SK-N-SH (cell line): ENCODE results near the gene DENND2A. TPM values are rescaled to one million over a fixed set of nuclear protein-coding genes. Genes with fewer than 3 reads are reported as not detected.

Experiments used
- CTCF ChIA-PET: fragments of 300-600, 350-600 bp; formaldehyde crosslinking; extraction: SDS; loops from one replicate; lab custom pipeline; 2021; lab: Yijun Ruan, JAX
- POLR2A ChIA-PET: fragments of 350-600 bp; sonication (Branson Sonifier 250); formaldehyde crosslinking; extraction: SDS; loops from one replicate; lab custom pipeline; 2020; ENCODE audit warnings: antibody characterized with exemption, inconsistent platforms; lab: Yijun Ruan, JAX
- DNase-seq: peaks from one replicate; pipeline ENCODE4 v3.0.0; 2012
- H2AFZ ChIP-seq: fragments of 200-600 bp; sonication (generic); 2 replicates; pipeline ENCODE4 v1.8.1; 2016; ENCODE audit warnings: antibody characterized with exemption, mild to moderate bottlenecking, low read depth
- H3F3A ChIP-seq: fragments of 200-600 bp; sonication (generic); replicated peaks from 2 replicates; pipeline ENCODE3; 2016; ENCODE audit warnings: antibody characterized with exemption, mild to moderate bottlenecking; ENCODE audit not compliant: insufficient read depth
- H3K27ac ChIP-seq, 2 experiments: fragments of 200-500 bp in 1 of 2; fragments of 200-600 bp in 1 of 2; sonication (Bioruptor generic) in 1 of 2; sonication (generic), shearing (Covaris generic) in 1 of 2; 2 replicates each; pipeline versions ENCODE4 v1.5.1 to v1.6.1; 2014 to 2016; ENCODE audit warnings: low read depth in 2 of 2, inconsistent platforms in 1 of 2, low read length in 1 of 2, mild to moderate bottlenecking in 1 of 2, mixed read lengths in 1 of 2
- H3K27me3 ChIP-seq: fragments of 200-600 bp; sonication (generic), shearing (Covaris generic); 2 replicates; pipeline ENCODE4 v1.6.1; 2016; ENCODE audit warnings: mixed run types; ENCODE audit not compliant: insufficient read depth
- H3K36me3 ChIP-seq, 2 experiments: fragments of 200-500 bp in 1 of 2; fragments of 200-600 bp in 1 of 2; sonication (Bioruptor generic) in 1 of 2; sonication (generic) in 1 of 2; replicated peaks in 1 of 2; 2 replicates each; pipeline versions ENCODE3 to v1.5.1; 2014 to 2016; ENCODE audit warnings: low read length in 1 of 2, mild to moderate bottlenecking in 1 of 2; ENCODE audit not compliant: insufficient read depth in 2 of 2, control insufficient read depth in 1 of 2
- H3K4me1 ChIP-seq, 2 experiments: fragments of 200-500 bp in 1 of 2; fragments of 200-600 bp in 1 of 2; sonication (Bioruptor generic) in 1 of 2; sonication (generic), shearing (Covaris generic) in 1 of 2; 2 replicates each; pipeline versions ENCODE4 v1.5.1 to v1.6.1; 2014 to 2016; ENCODE audit warnings: low read depth in 1 of 2, low read length in 1 of 2, mixed run types in 1 of 2; ENCODE audit not compliant: insufficient read depth in 2 of 2, control insufficient read depth in 1 of 2
- H3K4me2 ChIP-seq: fragments of 200-600 bp; sonication (generic), shearing (Covaris generic); 2 replicates; pipeline ENCODE4 v1.6.1; 2017; ENCODE audit warnings: mixed run types
- H3K4me3 ChIP-seq, 2 experiments: fragments of 200-500 bp in 1 of 2; fragments of 200-600 bp in 1 of 2; sonication (Bioruptor generic) in 1 of 2; sonication (generic), shearing (Covaris generic) in 1 of 2; 2 replicates each; pipeline versions ENCODE4 v1.5.1 to v1.8.1; 2014 to 2016; ENCODE audit warnings: low read depth in 2 of 2, inconsistent platforms in 1 of 2, low read length in 1 of 2, mild to moderate bottlenecking in 1 of 2, mixed read lengths in 1 of 2, moderate library complexity in 1 of 2
- H3K79me2 ChIP-seq: fragments of 200-600 bp; sonication (generic); 2 replicates; pipeline ENCODE4 v1.8.1; 2017; ENCODE audit warnings: mild to moderate bottlenecking; ENCODE audit not compliant: insufficient read depth
- H3K9ac ChIP-seq: fragments of 200-600 bp; sonication (generic); 2 replicates; pipeline ENCODE4 v1.6.1; 2017; ENCODE audit warnings: mixed run types
- H3K9me2 ChIP-seq: fragments of 200-600 bp; sonication (generic); 2 replicates; pipeline ENCODE4 v1.6.1; 2017; ENCODE audit warnings: mixed run types
- H3K9me3 ChIP-seq: fragments of 200-600 bp; sonication (generic); 2 replicates; pipeline ENCODE4 v1.6.1; 2017; ENCODE audit warnings: mixed run types, mild to moderate bottlenecking, moderate library complexity
- H4K20me1 ChIP-seq: fragments of 200-600 bp; sonication (generic); 2 replicates; pipeline ENCODE4 v1.6.1; 2017; ENCODE audit warnings: mild to moderate bottlenecking, mixed run types; ENCODE audit not compliant: insufficient read depth
- CTCF ChIP-seq: fragments of 200-600 bp; sonication (generic); IDR thresholded peaks from 2 replicates; pipeline ENCODE4 v1.6.1; 2017; ENCODE audit warnings: antibody characterized with exemption, mild to moderate bottlenecking, moderate library complexity
- EZH2phosphoT487 ChIP-seq: fragments of 200-600 bp; sonication (generic); IDR thresholded peaks from 2 replicates; pipeline ENCODE4 v1.6.1; 2017; ENCODE audit warnings: low read depth, mixed run types, mild to moderate bottlenecking, antibody characterized with exemption, moderate library complexity, borderline replicate concordance
- FOSL2 ChIP-seq: IDR thresholded peaks from 2 replicates; pipeline ENCODE4 v1.4.0; 2012; ENCODE audit warnings: low read depth, mild to moderate bottlenecking, moderate library complexity, borderline replicate concordance
- GATA2 ChIP-seq: sonication (generic); formaldehyde crosslinking; IDR thresholded peaks from 2 replicates; pipeline ENCODE4 v1.5.0; 2020; ENCODE audit warnings: mild to moderate bottlenecking, missing genetic modification reagents
- IRF3 ChIP-seq: fragments of 150-350 bp; IDR thresholded peaks from 2 replicates; pipeline ENCODE4 v1.6.1; 2016; ENCODE audit warnings: mild to moderate bottlenecking, low read depth, low read length
- JUND ChIP-seq: IDR thresholded peaks from 2 replicates; pipeline ENCODE4 v1.4.0; 2012
- MXI1 ChIP-seq: IDR thresholded peaks from 2 replicates; pipeline ENCODE4 v1.6.1; 2012; ENCODE audit warnings: mild to moderate bottlenecking, low read depth, low read length, improper control_type of control experiment
- NFIC ChIP-seq: IDR thresholded peaks from 2 replicates; pipeline ENCODE4 v1.4.0; 2012; ENCODE audit warnings: borderline replicate concordance
- RAD21 ChIP-seq: IDR thresholded peaks from 2 replicates; pipeline ENCODE4 v1.6.1; 2012; ENCODE audit warnings: mild to moderate bottlenecking, low read length
- RCOR1 ChIP-seq: fragments of 150-350 bp; IDR thresholded peaks from 2 replicates; pipeline ENCODE4 v1.6.1; 2017; ENCODE audit warnings: antibody characterized with exemption, low read length
- REST ChIP-seq: IDR thresholded peaks from 2 replicates; pipeline ENCODE4 v1.6.1; 2012; ENCODE audit warnings: mild to moderate bottlenecking, low read depth, low read length, moderate library complexity
- RXRA ChIP-seq: IDR thresholded peaks from 2 replicates; pipeline ENCODE4 v1.4.0; 2012; ENCODE audit warnings: low read depth, mild to moderate bottlenecking, borderline replicate concordance
- SMC3 ChIP-seq: IDR thresholded peaks from 2 replicates; pipeline ENCODE4 v1.6.1; 2012; ENCODE audit warnings: low read depth, low read length, improper control_type of control experiment
- TCF12 ChIP-seq: IDR thresholded peaks from 2 replicates; pipeline ENCODE4 v1.4.0; 2012
- USF1 ChIP-seq: IDR thresholded peaks from 2 replicates; pipeline ENCODE4 v1.4.0; 2012; ENCODE audit warnings: low read depth, borderline replicate concordance
- USF2 ChIP-seq: fragments of 150-350 bp; IDR thresholded peaks from 2 replicates; pipeline ENCODE4 v1.6.1; 2017; ENCODE audit warnings: antibody characterized with exemption, low read length, low read depth, borderline replicate concordance
- YY1 ChIP-seq: IDR thresholded peaks from 2 replicates; pipeline ENCODE4 v1.4.0; 2012; ENCODE audit warnings: low read depth, mild to moderate bottlenecking
- WGBS: methylation state at CpG from one replicate; pipeline ENCODE4 v1.1.6; 2017; ENCODE audit warnings: low lambda C conversion rate; 5-methylcytosine and 5-hydroxymethylcytosine counted together
- polyA plus RNA-seq, 3 experiments: library from polyadenylated mRNA; depleted of rRNA; stranded (reverse); fragments of >200 nt; gene quantifications; 2 replicates each; pipeline ENCODE4 v1.2.3, GENCODE V29; 2012

The DENND2A gene
- polyA plus RNA-seq, 1 of the 3 experiments (the other 2 are of a cell fraction), result 3.5 TPM

- no peaks in the 10 kb centered on the region for H3K9me2 ChIP-seq
- no peaks in the 10 kb centered on the region for H3K79me2 ChIP-seq
- no peaks in the 10 kb centered on the region for H3K36me3 ChIP-seq
- 94% methylated on average over 4 of the region's 4 CpGs for WGBS
- no peaks in the 10 kb centered on the region for H3F3A ChIP-seq
- no peaks in the 10 kb centered on the region for H3K9me3 ChIP-seq
- H4K20me1 ChIP-seq, result no peaks in the 10 kb centered on the region
- no peak for TF ChIP-seq GATA2
- TF ChIP-seq SMC3, result no peak
- TF ChIP-seq EZH2phosphoT487, result no peak
- TF ChIP-seq YY1, result no peak
- no peak for TF ChIP-seq REST
- no peak for TF ChIP-seq USF2
- TF ChIP-seq FOSL2, result no peak
- no peak for TF ChIP-seq NFIC
- TF ChIP-seq TCF12, result no peak
- TF ChIP-seq MXI1, result no peak
- no peak for TF ChIP-seq IRF3
- TF ChIP-seq JUND, result no peak
- TF ChIP-seq RXRA, result no peak
- no peak for TF ChIP-seq CTCF
- TF ChIP-seq USF1, result no peak
- no peak for TF ChIP-seq RAD21
- no peak for TF ChIP-seq RCOR1
- DNase-seq, result no peak
- H2AFZ ChIP-seq, result no peak overlapping the region
- ChIA-PET POLR2A (no interaction called here), CTCF (interaction anchor here (1.0 to 2.3 kb wide), 3 partner anchors 23 to 49 kb away, joined by 3 to 12 read pairs (median 3); no protein-coding TSS in a partner anchor)
- H3K4me3 ChIP-seq, result no peak overlapping the region
- H3K9ac ChIP-seq, result no peak overlapping the region
- no peak overlapping the region for H3K4me2 ChIP-seq
- H3K27ac ChIP-seq, result no peak overlapping the region
- H3K27me3 ChIP-seq, result no peaks in the 10 kb centered on the region
- H3K4me1 ChIP-seq, result peaks cover 0 to 11% of the 10 kb centered on the region in 2 experiments; a peak in 1 of 4 replicates
These were observed 35.9 kb downstream of the DENND2A start for GRCh38 chr7:140604760-140605159.
